ENCODE data around the gene LSM4. TPM values are rescaled to one million over a fixed set of nuclear protein-coding genes. Genes with fewer than 3 reads are reported as not detected.
A peak's percentile ranks its signal among the peaks of the same experiment; 100 is the strongest.

The LSM4 gene
- total RNA-seq, 1 donor from 2014 or later: 440 TPM

DNA sequence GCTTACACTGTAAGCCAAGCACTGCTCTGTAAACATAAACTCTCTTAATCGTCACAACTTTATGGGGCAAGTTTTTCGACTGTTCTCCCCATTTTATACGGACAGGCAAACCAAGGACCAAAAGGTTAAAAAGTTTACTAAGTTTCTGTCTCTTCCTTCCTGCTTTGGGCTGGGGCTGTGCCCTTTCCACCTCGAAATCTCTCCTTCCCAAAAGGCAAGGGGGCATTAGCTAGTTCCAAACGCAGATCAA is 43.7 kb downstream of the LSM4 start:
- Histone ChIP-seq H2AFZ (replicated peaks) (no peak overlapping the region), H3K9me3 (ENCODE audit: low read depth) (no peaks in the 10 kb centered on the region), H3K9ac (peak overlapping the region; percentile 31), H4K20me1 (ENCODE audit: low read depth) (peaks cover 60% of the 10 kb centered on the region), H3K27ac (no peak overlapping the region), H3F3A (ENCODE audit: low read depth) (peaks cover 40% of the 10 kb centered on the region), H3K4me1 (no peaks in the 10 kb centered on the region), H3K79me2 (ENCODE audit: low read depth) (peaks cover 57% of the 10 kb centered on the region), H3K36me3 (no peaks in the 10 kb centered on the region), H3K4me2 (peak overlapping the region; percentile 90), H3K27me3 (no peaks in the 10 kb centered on the region), H3K4me3 (peak overlapping the region; percentile 99)
- H3K27ac Mint-ChIP-seq: peak overlapping the region; percentile 99
- H3K4me1 Mint-ChIP-seq: peaks cover 25% of the 10 kb centered on the region
- TF ChIP-seq EZH2phosphoT487 (IDR thresholded peaks at IDR 0.05) (no peak), EZH2 (IDR thresholded peaks at IDR 0.05) (no peak)
- TF ChIP-seq, protein P1, sequence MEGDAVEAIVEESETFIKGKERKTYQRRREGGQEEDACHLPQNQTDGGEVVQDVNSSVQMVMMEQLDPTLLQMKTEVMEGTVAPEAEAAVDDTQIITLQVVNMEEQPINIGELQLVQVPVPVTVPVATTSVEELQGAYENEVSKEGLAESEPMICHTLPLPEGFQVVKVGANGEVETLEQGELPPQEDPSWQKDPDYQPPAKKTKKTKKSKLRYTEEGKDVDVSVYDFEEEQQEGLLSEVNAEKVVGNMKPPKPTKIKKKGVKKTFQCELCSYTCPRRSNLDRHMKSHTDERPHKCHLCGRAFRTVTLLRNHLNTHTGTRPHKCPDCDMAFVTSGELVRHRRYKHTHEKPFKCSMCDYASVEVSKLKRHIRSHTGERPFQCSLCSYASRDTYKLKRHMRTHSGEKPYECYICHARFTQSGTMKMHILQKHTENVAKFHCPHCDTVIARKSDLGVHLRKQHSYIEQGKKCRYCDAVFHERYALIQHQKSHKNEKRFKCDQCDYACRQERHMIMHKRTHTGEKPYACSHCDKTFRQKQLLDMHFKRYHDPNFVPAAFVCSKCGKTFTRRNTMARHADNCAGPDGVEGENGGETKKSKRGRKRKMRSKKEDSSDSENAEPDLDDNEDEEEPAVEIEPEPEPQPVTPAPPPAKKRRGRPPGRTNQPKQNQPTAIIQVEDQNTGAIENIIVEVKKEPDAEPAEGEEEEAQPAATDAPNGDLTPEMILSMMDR (IDR thresholded peaks at IDR 0.05): no peak
- H3K27me3 Mint-ChIP-seq (ENCODE audit: insufficient read depth, low read depth): peaks cover 27% of the 10 kb centered on the region
- H3K9me3 Mint-ChIP-seq: peaks cover 4% of the 10 kb centered on the region
- peak overlapping the region; percentile 96 for H3K4me3 Mint-ChIP-seq
- H3K36me3 Mint-ChIP-seq: peaks cover 11% of the 10 kb centered on the region
- DNase-seq (ENCODE audit: low spot score): no peak

DNA sequence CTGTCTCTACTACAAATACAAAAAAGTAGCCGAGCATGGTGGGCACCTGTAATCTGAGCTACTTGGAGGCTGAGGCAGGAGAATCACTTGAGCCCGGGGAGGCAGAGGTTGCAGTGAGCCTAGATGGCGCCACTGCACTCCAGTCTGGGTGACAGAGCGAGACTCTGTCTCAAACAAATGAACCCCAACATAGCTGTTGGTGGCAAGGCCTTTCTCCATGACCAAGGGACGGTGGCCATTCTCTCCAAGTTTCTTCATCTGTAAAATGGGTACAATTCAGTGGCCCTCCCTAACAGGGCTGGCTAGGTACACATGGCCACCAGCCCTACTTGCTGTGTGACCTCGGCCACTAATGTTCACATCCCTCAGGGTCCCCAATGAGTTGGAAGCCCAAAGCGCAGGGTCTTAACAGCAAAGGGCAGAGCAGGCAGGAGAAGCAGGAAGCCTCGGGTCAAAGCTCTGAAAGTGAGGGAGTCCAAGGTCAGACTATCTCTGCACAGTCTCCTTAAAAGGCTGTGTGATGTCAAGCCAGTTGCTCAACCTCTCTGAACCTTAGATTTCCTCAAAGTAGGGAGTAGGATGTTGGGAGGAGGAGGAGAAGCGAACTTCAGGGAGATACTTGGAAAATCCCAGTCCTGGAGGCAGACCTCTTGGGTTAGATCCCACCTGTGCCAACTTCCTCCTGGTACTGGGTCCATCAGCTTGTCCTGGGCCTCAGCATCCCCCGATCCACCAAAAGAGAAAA is 44.2 kb downstream of the LSM4 start:
- H3K4me3 Mint-ChIP-seq: peak overlapping the region; percentile 96
- Histone ChIP-seq H3K27me3 (no peaks in the 10 kb centered on the region), H3K36me3 (no peaks in the 10 kb centered on the region), H3K4me3 (peak overlapping the region; percentile 99), H3K4me1 (no peaks in the 10 kb centered on the region), H3K9me3 (ENCODE audit: low read depth) (no peaks in the 10 kb centered on the region), H3K27ac (no peak overlapping the region), H3K4me2 (peak overlapping the region; percentile 90), H3K79me2 (ENCODE audit: low read depth) (peaks cover 57% of the 10 kb centered on the region), H3F3A (ENCODE audit: low read depth) (peaks cover 40% of the 10 kb centered on the region), H3K9ac (peak overlapping the region; percentile 31), H4K20me1 (ENCODE audit: low read depth) (peaks cover 62% of the 10 kb centered on the region), H2AFZ (replicated peaks) (no peak overlapping the region)
- no peak for TF ChIP-seq EZH2phosphoT487 (IDR thresholded peaks at IDR 0.05)
- TF ChIP-seq, protein P1 (IDR thresholded peaks at IDR 0.05): peak; percentile 44
- H3K27ac Mint-ChIP-seq: peak overlapping the region; percentile 99
- H3K27me3 Mint-ChIP-seq (ENCODE audit: insufficient read depth, low read depth): peaks cover 27% of the 10 kb centered on the region
- peaks cover 11% of the 10 kb centered on the region for H3K36me3 Mint-ChIP-seq
- peaks cover 4% of the 10 kb centered on the region for H3K9me3 Mint-ChIP-seq
- DNase-seq (ENCODE audit: low spot score): no peak
- H3K4me1 Mint-ChIP-seq: peaks cover 25% of the 10 kb centered on the region

DNA sequence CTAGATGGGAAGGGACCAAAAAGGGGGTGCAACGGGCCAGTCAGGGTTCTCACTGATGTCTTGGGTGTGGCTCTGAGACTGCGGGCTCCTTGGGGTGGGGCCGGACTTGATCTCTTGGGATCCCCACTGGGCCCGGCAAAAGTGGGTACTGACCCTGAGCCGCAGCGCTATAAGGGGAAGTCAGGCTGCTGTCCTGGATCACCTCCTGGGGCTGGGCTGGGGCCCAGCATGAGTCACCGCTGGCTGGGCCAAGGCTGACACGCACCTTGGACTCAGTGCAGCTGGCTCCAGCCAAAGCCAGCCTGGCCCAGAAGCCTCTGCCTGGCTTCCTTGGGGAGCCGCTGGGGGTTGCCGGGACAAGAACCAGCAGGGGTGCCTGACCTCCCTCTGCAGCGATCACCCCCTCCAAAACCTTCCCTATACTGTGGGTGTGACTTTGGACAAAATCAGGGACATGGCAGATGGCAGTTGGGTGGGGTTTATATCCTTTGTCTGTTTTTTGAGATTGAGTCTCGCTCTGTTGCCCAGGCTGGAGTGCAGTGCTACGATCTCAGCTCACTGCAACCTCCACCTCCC is 48.0 kb downstream of the LSM4 start:
- no peak for TF ChIP-seq EZH2phosphoT487 (IDR thresholded peaks at IDR 0.05)
- no peak for TF ChIP-seq EZH2 (IDR thresholded peaks at IDR 0.05)
- TF ChIP-seq, protein P1 (IDR thresholded peaks at IDR 0.05): no peak
- Histone ChIP-seq H3K4me3 (no peak overlapping the region), H3K79me2 (ENCODE audit: low read depth) (peaks cover 43% of the 10 kb centered on the region), H3F3A (ENCODE audit: low read depth) (peaks cover 21% of the 10 kb centered on the region), H3K4me2 (no peak overlapping the region), H3K4me1 (no peaks in the 10 kb centered on the region), H4K20me1 (ENCODE audit: low read depth) (peaks cover 66% of the 10 kb centered on the region), H3K27ac (no peak overlapping the region), H2AFZ (replicated peaks) (no peak overlapping the region), H3K9me3 (ENCODE audit: low read depth) (no peaks in the 10 kb centered on the region), H3K9ac (no peak overlapping the region), H3K36me3 (no peaks in the 10 kb centered on the region), H3K27me3 (no peaks in the 10 kb centered on the region)
- Mint-ChIP-seq H3K4me3 (no peak overlapping the region), H3K36me3 (peaks cover 11% of the 10 kb centered on the region), H3K4me1 (peaks cover 20% of the 10 kb centered on the region), H3K27ac (no peak overlapping the region), H3K9me3 (peaks cover 4% of the 10 kb centered on the region), H3K27me3 (ENCODE audit: insufficient read depth, low read depth) (peaks cover 17% of the 10 kb centered on the region)
- no peak for DNase-seq (ENCODE audit: low spot score)

Data from neural progenitor cell (in vitro differentiated cells).